Liver (tissue), 3 donors: ENCODE data around the gene PAK4.

ENCODE experiments used
- ATF3 ChIP-seq: IDR thresholded peaks from 2 replicates; pipeline ENCODE4 v1.6.1; 2016; ENCODE audit warnings: antibody characterized with exemption
- CTCF ChIP-seq: fragments of 150-350 bp; IDR thresholded peaks from 2 replicates; pipeline ENCODE4 v1.5.1; 2017; ENCODE audit warnings: improper control_type of control experiment, low read depth, low read length; ENCODE audit not compliant: missing input control
- EGR1 ChIP-seq, 2 donors: IDR thresholded peaks; 2 replicates each; pipeline ENCODE4 v1.6.1; 2016 to 2018; ENCODE audit warnings: antibody characterized with exemption in 2 of 2, low read depth in 2 of 2
- FOXA2 ChIP-seq: IDR thresholded peaks from 2 replicates; pipeline ENCODE4 v1.6.1; 2016; ENCODE audit warnings: antibody characterized with exemption
- GABPA ChIP-seq, 2 donors: IDR thresholded peaks in 1 of 2; conservative IDR thresholded peaks in 1 of 2; 2 replicates each; pipeline ENCODE4 v1.6.1; 2016; ENCODE audit warnings: antibody characterized with exemption in 2 of 2, mild to moderate bottlenecking in 1 of 2, moderate library complexity in 1 of 2
- JUND ChIP-seq, 2 donors: IDR thresholded peaks; 2 replicates each; pipeline ENCODE4 v1.6.1; 2016; ENCODE audit warnings: antibody characterized with exemption in 2 of 2
- RAD21 ChIP-seq, 2 donors: IDR thresholded peaks; 2 replicates each; pipeline ENCODE4 v1.6.1; 2016; ENCODE audit warnings: antibody characterized with exemption in 2 of 2, mild to moderate bottlenecking in 2 of 2
- REST ChIP-seq: IDR thresholded peaks from 2 replicates; pipeline ENCODE4 v1.6.1; 2016; ENCODE audit warnings: antibody characterized with exemption, mild to moderate bottlenecking
- SP1 ChIP-seq: IDR thresholded peaks from 2 replicates; pipeline ENCODE4 v1.6.1; 2018; ENCODE audit warnings: antibody characterized with exemption, mild to moderate bottlenecking
- TAF1 ChIP-seq: conservative IDR thresholded peaks from 2 replicates; pipeline ENCODE4 v1.6.1; 2016; ENCODE audit warnings: antibody characterized with exemption, mild to moderate bottlenecking
- YY1 ChIP-seq: IDR thresholded peaks from 2 replicates; pipeline ENCODE4 v1.6.1; 2016; ENCODE audit warnings: antibody characterized with exemption, mild to moderate bottlenecking
- ZBTB33 ChIP-seq: IDR thresholded peaks from 2 replicates; pipeline ENCODE4 v1.6.1; 2016; ENCODE audit warnings: antibody characterized with exemption
- TF ChIP-seq, protein P1 (sequence below): IDR thresholded peaks from 2 replicates; pipeline ENCODE4 v1.6.1; 2016; ENCODE audit warnings: antibody characterized with exemption
- donor health status: healthy.
- donor health status: healthy.

- TF ChIP-seq REST, result no peak
- no peak for TF ChIP-seq CTCF
- no peak for TF ChIP-seq ZBTB33
- no peak for TF ChIP-seq JUND (IDR thresholded peaks at IDR 0.05)
- TF ChIP-seq EGR1 (IDR thresholded peaks at IDR 0.05; ENCODE audit: low read depth in 2 of 2), result no peak
- no peak for TF ChIP-seq YY1
- no peak for TF ChIP-seq TAF1
- TF ChIP-seq, protein P1, sequence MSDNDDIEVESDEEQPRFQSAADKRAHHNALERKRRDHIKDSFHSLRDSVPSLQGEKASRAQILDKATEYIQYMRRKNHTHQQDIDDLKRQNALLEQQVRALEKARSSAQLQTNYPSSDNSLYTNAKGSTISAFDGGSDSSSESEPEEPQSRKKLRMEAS, result no peak
- TF ChIP-seq GABPA (IDR thresholded peaks at IDR 0.05 in 1 of 2, conservative IDR thresholded peaks at IDR 0.05 in 1 of 2), result no peak
- TF ChIP-seq RAD21 (IDR thresholded peaks at IDR 0.05), result no peak
- TF ChIP-seq SP1, result no peak
- TF ChIP-seq FOXA2, result no peak
- TF ChIP-seq ATF3, result no peak
Measured at GRCh38 chr19:39128516-39129079, 3.0 kb downstream of the PAK4 start.
